Measurements from ENCODE around the gene PLXNA4.

Gene PLXNA4

GRCh38 chr7:132418840-132419239, 157.4 kb downstream of the PLXNA4 start:
- no peak for DNase-seq (ENCODE audit: low read depth, low spot score)

GRCh38 chr7:132417103-132417906, 159.0 kb downstream of the PLXNA4 start:
- no peak for DNase-seq (ENCODE audit: low read depth, low spot score)

GRCh38 chr7:132416395-132416794, 159.9 kb downstream of the PLXNA4 start:
- DNase-seq (ENCODE audit: low read depth, low spot score) = no peak

- DNase-seq (ENCODE audit: low read depth, low spot score) = no peak
These were observed 161.0 kb downstream of the PLXNA4 start for GRCh38 chr7:132415259-132415658.

GRCh38 chr7:132414857-132415256, 161.4 kb downstream of the PLXNA4 start:
- DNase-seq (ENCODE audit: low read depth, low spot score) = no peak

GRCh38 chr7:132412435-132412834, 163.8 kb downstream of the PLXNA4 start:
- no peak for DNase-seq (ENCODE audit: low read depth, low spot score)

GRCh38 chr7:132410861-132411541, 165.3 kb downstream of the PLXNA4 start:
- DNase-seq (ENCODE audit: low read depth, low spot score) = no peak

GRCh38 chr7:132410385-132410784, 165.9 kb downstream of the PLXNA4 start:
- DNase-seq (ENCODE audit: low read depth, low spot score) = no peak

- DNase-seq (ENCODE audit: low read depth, low spot score) = peak; percentile 42
These were observed 168.5 kb downstream of the PLXNA4 start for GRCh38 chr7:132407764-132408163.

GRCh38 chr7:132406039-132406438, 170.2 kb downstream of the PLXNA4 start:
- DNase-seq (ENCODE audit: low read depth, low spot score) = peak; percentile 71

- DNase-seq (ENCODE audit: low read depth, low spot score) = no peak
These were observed 172.0 kb downstream of the PLXNA4 start for GRCh38 chr7:132404261-132404660.

GRCh38 chr7:132403465-132404110, 172.7 kb downstream of the PLXNA4 start:
- no peak for DNase-seq (ENCODE audit: low read depth, low spot score)

GRCh38 chr7:132402751-132403245, 173.5 kb downstream of the PLXNA4 start:
- peak; percentile 94 for DNase-seq (ENCODE audit: low read depth, low spot score)

- no peak for DNase-seq (ENCODE audit: low read depth, low spot score)
These were observed 174.2 kb downstream of the PLXNA4 start for GRCh38 chr7:132402096-132402495.

- DNase-seq (ENCODE audit: low read depth, low spot score) = no peak
These were observed 175.6 kb downstream of the PLXNA4 start for GRCh38 chr7:132400561-132401142.

GRCh38 chr7:132399367-132399766, 176.9 kb downstream of the PLXNA4 start:
- DNase-seq (ENCODE audit: low read depth, low spot score) = no peak

- DNase-seq (ENCODE audit: low read depth, low spot score) = no peak
These were observed 177.9 kb downstream of the PLXNA4 start for GRCh38 chr7:132398253-132398925.

- no peak for DNase-seq (ENCODE audit: low read depth, low spot score)
These were observed 179.2 kb downstream of the PLXNA4 start for GRCh38 chr7:132397070-132397469.

GRCh38 chr7:132395361-132395760, 180.9 kb downstream of the PLXNA4 start:
- DNase-seq (ENCODE audit: low read depth, low spot score) = no peak

GRCh38 chr7:132394283-132395198, 181.7 kb downstream of the PLXNA4 start:
- DNase-seq (ENCODE audit: low read depth, low spot score) = no peak
